Prostate gland (tissue), 2 donors: ENCODE measurements around the gene CFAP92.
A peak's percentile ranks its signal among the peaks of the same experiment; 100 is the strongest.

Source experiments
- POLR2AphosphoS5 ChIP-seq: sonication (generic); formaldehyde crosslinking; IDR thresholded peaks from one replicate; pipeline ENCODE4 v1.6.1; 2017; ENCODE audit warnings: antibody characterized with exemption
- TF ChIP-seq, protein P1 (sequence below), 4 experiments: fragments of 200-600 bp in 2 of 4; fragments of 450-650 bp in 2 of 4; sonication (generic) in 2 of 4; IDR thresholded peaks; 1 replicate in 3 of 4; 2 replicates in 1 of 4; pipeline ENCODE4 v1.5.1; 2016 to 2019; ENCODE audit warnings: antibody characterized with exemption in 4 of 4, mild to moderate bottlenecking in 2 of 4, moderate library complexity in 2 of 4

GRCh38 chr3:129003578-129004112 is 9.8 kb upstream of the CFAP92 start:
- TF ChIP-seq, protein P1, sequence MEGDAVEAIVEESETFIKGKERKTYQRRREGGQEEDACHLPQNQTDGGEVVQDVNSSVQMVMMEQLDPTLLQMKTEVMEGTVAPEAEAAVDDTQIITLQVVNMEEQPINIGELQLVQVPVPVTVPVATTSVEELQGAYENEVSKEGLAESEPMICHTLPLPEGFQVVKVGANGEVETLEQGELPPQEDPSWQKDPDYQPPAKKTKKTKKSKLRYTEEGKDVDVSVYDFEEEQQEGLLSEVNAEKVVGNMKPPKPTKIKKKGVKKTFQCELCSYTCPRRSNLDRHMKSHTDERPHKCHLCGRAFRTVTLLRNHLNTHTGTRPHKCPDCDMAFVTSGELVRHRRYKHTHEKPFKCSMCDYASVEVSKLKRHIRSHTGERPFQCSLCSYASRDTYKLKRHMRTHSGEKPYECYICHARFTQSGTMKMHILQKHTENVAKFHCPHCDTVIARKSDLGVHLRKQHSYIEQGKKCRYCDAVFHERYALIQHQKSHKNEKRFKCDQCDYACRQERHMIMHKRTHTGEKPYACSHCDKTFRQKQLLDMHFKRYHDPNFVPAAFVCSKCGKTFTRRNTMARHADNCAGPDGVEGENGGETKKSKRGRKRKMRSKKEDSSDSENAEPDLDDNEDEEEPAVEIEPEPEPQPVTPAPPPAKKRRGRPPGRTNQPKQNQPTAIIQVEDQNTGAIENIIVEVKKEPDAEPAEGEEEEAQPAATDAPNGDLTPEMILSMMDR (IDR thresholded peaks at IDR 0.05): peak in 2 of 4 experiments; percentile 44 to 56
- TF ChIP-seq POLR2AphosphoS5: no peak
